ENCODE data around the gene SLC7A5.
"Not testable (repeated sequence)": the region's sequence is repeated elsewhere in the genome, so short reads cannot be mapped to it uniquely, and the experiment has no call there.

SLC7A5 gene

DNA sequence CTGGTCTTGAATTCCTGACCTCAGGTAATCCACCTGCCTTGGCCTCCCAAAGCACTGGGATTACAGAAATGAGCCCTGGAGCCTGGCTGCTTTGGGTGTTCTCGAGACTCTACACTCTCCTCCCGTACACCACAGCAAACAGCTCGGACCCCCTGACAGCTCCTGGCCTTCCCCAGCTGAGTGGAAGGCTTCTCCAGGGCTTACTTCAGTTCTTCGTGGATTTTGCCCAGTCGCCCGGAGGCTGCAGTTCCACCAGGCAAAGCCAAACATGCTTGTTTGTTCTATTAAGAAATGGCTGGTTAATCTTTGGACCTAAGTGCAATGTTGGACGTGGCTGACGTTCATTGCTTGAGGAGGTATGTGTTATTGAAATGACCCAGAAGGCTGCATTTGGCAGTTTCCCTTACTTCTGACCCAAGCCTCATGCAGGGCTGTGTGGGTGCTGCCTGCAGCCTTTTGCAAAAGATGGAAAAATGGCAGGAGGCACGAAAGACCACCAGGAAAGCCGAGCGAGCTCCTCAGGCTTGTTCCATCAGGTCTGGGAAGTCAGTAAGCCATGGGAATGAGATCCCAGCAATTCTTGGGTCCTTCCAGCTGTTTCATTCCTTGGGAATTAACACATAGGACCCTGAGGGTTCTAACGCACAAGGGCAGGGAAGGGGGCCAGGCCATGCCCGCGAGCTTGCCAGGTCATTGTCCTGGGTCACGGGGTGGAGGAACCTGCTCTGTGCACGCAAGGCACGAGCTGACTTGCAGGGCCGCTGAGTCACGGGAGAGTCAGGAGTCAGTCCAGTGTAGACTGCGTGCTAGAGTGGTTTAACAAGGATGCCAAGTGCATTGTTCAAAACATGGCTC lies 79.6 kb downstream of the SLC7A5 start:
- no peak for DNase-seq

DNA sequence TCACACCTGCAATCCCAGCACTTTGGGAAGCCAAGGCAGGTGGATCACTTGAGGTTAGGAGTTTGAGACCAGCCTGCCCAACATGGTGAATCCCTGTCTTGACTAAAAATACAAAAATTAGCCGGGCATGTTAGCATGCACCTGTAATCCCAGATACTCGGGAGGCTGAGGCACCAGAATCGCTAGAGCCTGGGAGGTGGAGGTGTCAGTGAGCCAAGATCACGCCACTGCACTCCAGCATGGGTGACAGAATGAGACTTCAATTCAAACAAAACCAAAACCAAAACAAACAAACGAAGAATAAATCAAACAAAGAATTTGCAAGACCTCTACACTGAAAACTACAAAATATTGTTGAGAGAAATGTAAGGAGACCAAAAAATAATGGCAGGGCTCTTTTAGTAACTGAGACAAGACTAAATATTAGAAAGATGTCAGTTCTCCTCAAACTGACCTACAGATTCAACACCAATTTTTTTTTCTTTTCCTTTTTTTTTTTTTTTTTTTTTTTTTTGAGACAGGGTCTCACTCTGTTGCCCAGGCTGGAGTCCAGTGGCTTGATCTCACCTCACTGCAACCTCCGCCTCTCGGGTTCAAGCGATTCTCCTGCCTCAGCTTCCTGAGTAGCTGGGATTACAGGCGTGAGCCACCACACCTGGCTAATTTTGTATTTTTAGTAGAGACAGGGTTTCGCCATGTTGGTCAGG lies 80.4 kb downstream of the SLC7A5 start:
- not testable (repeated sequence) for DNase-seq

DNA sequence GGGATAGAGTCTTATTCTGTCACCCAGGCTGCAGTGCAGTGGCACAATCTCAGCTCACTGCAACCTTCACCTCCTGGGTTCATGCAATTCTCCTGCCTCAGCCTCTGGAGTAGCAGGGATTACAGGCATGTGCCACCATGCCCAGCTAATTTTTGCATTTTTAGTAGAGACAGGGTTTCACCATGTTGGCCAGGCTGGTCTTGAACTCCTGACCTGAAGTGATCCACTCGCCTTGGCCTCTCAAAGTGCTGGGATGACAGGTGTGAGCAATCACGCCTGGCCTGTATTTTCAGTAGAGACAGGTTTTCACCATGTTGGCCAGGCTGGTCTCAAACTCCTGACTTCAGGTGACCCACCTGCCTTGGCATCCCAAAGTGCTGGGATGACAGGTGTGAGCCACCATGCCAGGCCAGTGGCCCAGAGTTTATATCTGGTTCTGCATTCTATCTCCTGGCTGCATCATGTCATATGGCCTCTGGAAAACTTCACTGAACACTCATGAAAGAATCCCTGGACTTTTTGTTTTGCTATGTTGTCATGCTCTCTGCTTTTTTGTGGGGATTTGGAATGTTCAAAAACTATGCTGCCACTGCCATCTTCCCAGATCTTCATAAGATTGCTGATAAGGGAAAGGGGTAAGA lies 81.7 kb downstream of the SLC7A5 start:
- not testable (repeated sequence) for DNase-seq

- DNase-seq = no peak
These were observed 84.5 kb downstream of the SLC7A5 start for GRCh38 chr16:87784812-87785211.

DNA sequence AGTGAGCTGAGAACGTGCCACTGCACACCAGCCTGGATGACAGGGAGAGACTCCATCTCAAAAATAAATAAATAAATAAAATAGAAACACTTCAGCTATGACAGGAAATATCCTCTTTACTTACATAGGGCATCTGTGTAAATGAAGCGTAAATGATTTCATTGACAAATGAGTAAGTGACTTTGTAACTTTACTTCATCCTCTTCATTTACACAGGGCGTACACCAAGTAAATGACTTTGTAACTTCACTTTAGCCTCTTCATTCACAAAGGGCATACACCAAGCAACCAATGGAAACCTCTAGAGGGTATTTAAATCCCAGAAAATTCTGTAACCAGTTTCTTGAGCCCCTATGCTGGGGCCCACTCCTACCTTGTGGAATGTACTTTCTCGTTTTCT lies 87.3 kb downstream of the SLC7A5 start:
- DNase-seq = no peak

DNA sequence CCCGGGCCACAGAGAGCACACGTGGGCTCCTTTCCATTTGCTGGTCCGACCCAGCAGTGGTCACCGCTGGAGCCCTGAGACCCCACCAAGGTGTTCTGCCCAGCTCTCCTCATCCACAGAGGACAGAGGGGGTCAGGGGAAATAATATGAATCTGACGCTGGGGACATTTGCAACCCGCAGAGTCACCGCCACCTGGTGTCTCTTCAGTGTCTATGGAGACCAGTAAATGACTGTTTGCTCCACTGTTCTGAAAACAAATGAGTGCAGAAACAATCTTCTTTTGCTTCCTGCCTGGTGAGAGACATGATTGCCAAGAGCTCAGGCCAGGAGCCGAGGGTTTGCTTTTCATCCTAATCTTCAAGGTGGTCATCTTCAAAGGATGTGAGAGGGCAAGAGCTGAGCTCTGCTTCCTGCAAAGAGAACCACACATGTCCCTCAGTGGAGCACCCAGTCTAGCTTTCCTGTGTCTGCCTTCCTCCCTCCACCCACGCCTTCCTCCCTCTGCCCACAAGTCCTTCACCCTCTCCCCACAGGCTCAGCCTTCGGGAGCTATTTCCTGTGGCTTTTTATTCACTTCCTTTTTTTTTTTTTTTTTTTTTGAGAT lies 88.8 kb downstream of the SLC7A5 start:
- DNase-seq = no peak

Measured in NCI-H1105 treated with DMSO at 0.1 percent for 48 hours (cell line).